ENCODE measurements around the gene ZNF552.

ZNF552 gene

GRCh38 chr19:57771417-57771816, 43.3 kb downstream of the ZNF552 start:
- DNase-seq = no peak

DNA sequence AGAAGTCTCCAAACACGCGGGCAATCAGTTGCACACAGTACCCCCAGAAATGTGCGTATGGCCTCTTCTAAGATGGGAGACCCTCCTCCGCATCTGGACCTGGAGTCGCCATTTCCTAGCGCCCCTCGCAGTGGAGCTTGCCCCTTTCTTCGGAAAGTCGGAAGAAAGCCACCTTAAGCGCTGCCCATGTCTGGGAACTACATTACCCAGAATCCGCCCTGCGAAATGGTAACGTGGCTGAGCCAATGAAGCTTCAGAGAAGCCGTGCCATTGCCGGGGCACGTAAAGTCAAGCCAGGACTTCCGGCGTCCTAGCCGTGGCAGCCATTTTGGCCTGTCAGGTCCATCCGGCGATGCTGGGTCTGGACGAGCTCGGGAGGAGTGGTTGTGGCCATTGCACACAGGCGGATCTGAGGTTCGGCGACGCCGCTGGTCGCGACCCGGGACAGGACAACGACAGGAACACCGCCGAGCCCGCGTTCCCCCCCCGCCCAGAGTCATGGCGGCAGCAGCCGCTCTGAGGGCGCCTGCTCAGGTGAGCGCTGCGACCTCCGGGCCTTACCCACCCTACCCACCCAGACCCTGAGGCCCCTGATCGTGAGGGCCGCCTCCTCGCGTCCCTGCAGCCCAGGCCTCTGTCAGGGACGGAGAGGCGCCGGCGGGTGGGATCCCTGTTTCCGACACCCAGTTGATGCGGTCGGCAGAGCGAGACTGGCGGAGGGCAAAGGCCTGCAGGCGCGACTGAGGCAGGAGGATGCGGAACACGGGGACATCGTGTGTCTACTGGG, 45.2 kb downstream of the ZNF552 start, which contains the start of gene ZNF586:
ZNF586 (plus strand) TSS at position 332 of the 787 bp plus-strand sequence; CDS start at position 499, 167 bp downstream.
- DNase-seq = peak; percentile 79

- DNase-seq = no peak
These were observed 55.6 kb downstream of the ZNF552 start for GRCh38 chr19:57759096-57759495.

DNA sequence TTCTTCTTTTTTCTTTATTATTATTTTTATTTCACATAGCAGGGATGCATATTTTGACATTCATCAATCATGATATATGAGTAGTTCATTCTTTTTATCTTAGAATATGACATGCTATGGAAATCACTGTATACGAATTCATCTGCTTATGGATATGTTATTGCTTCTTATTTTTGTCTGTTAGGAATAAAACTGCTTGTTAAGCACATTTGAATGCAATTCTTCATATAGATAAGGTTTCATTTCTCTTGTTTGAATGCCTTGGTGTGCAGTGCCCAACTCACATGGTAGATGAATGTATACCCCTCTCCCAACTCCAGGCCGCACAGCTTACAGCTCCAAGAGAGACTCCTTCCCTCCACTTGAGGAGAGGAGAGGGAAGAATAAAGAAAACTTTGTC, 56.8 kb downstream of the ZNF552 start:
- no peak for DNase-seq
